Liver (tissue), 9 donors: Measurements from ENCODE around the gene AGBL5. TPM values are rescaled to one million over a fixed set of nuclear protein-coding genes. Genes with fewer than 3 reads are reported as not detected.

Experiments
- DNase-seq: peaks from one replicate; pipeline ENCODE4 v3.0.0-alpha.2; 2017; ENCODE audit warnings: low spot score
- H3K27ac ChIP-seq, 2 donors: one replicate each; pipeline ENCODE4 v1.7.0; 2013; ENCODE audit warnings: inconsistent platforms in 2 of 2, low read length in 2 of 2, control low read depth in 1 of 2, low read depth in 1 of 2, mild to moderate bottlenecking in 1 of 2
- H3K27me3 ChIP-seq, 4 donors: one replicate each; pipeline versions ENCODE4 v1.6.1 to v1.7.0; 2013; ENCODE audit warnings: low read length in 3 of 4, inconsistent platforms in 1 of 4, mild to moderate bottlenecking in 1 of 4, moderate library complexity in 1 of 4; ENCODE audit not compliant: control insufficient read depth in 4 of 4, insufficient read depth in 4 of 4
- H3K36me3 ChIP-seq, 4 donors: one replicate each; pipeline versions ENCODE4 v1.6.1 to v1.7.0; 2013; ENCODE audit warnings: low read length in 3 of 4, mild to moderate bottlenecking in 3 of 4, low read depth in 1 of 4, moderate library complexity in 1 of 4; ENCODE audit not compliant: control insufficient read depth in 4 of 4, insufficient read depth in 3 of 4
- H3K4me1 ChIP-seq, 4 donors: one replicate each; pipeline versions ENCODE4 v1.6.1 to v1.7.0; 2013; ENCODE audit warnings: low read length in 3 of 4, mild to moderate bottlenecking in 3 of 4, moderate library complexity in 1 of 4; ENCODE audit not compliant: control insufficient read depth in 4 of 4, insufficient read depth in 4 of 4
- H3K4me3 ChIP-seq, 3 donors: one replicate each; pipeline versions ENCODE4 v1.6.1 to v1.7.0; 2013; ENCODE audit warnings: low read length in 3 of 3, control low read depth in 1 of 3, low read depth in 1 of 3, mild to moderate bottlenecking in 1 of 3
- H3K9ac ChIP-seq, 2 donors: one replicate each; pipeline ENCODE4 v1.7.0; 2013; ENCODE audit warnings: low read length in 2 of 2, mild to moderate bottlenecking in 2 of 2, moderate library complexity in 2 of 2, control low read depth in 1 of 2, low read depth in 1 of 2
- H3K9me3 ChIP-seq, 4 donors: one replicate each; pipeline versions ENCODE4 v1.6.1 to v1.7.0; 2013; ENCODE audit warnings: low read length in 3 of 4; ENCODE audit not compliant: control insufficient read depth in 4 of 4
- ATF3 ChIP-seq: IDR thresholded peaks from 2 replicates; pipeline ENCODE4 v1.6.1; 2016; ENCODE audit warnings: antibody characterized with exemption
- CTCF ChIP-seq: fragments of 150-350 bp; IDR thresholded peaks from 2 replicates; pipeline ENCODE4 v1.5.1; 2017; ENCODE audit warnings: improper control_type of control experiment, low read depth, low read length; ENCODE audit not compliant: missing input control
- EGR1 ChIP-seq, 2 donors: IDR thresholded peaks; 2 replicates each; pipeline ENCODE4 v1.6.1; 2016 to 2018; ENCODE audit warnings: antibody characterized with exemption in 2 of 2, low read depth in 2 of 2
- FOXA1 ChIP-seq: IDR thresholded peaks from 2 replicates; pipeline ENCODE4 v1.6.1; 2016; ENCODE audit warnings: antibody characterized with exemption
- FOXA2 ChIP-seq: IDR thresholded peaks from 2 replicates; pipeline ENCODE4 v1.6.1; 2016; ENCODE audit warnings: antibody characterized with exemption
- GABPA ChIP-seq, 2 donors: IDR thresholded peaks in 1 of 2; conservative IDR thresholded peaks in 1 of 2; 2 replicates each; pipeline ENCODE4 v1.6.1; 2016; ENCODE audit warnings: antibody characterized with exemption in 2 of 2, mild to moderate bottlenecking in 1 of 2, moderate library complexity in 1 of 2
- HNF4A ChIP-seq, 2 donors: conservative IDR thresholded peaks; 2 replicates each; pipeline ENCODE4 v1.6.1; 2016; ENCODE audit warnings: antibody characterized with exemption in 2 of 2, mild to moderate bottlenecking in 2 of 2
- HNF4G ChIP-seq: IDR thresholded peaks from 2 replicates; pipeline ENCODE4 v1.6.1; 2016; ENCODE audit warnings: antibody characterized with exemption
- JUND ChIP-seq, 2 donors: IDR thresholded peaks; 2 replicates each; pipeline ENCODE4 v1.6.1; 2016; ENCODE audit warnings: antibody characterized with exemption in 2 of 2
- MAX ChIP-seq: IDR thresholded peaks from 2 replicates; pipeline ENCODE4 v1.6.1; 2016; ENCODE audit warnings: antibody characterized with exemption
- NR2F2 ChIP-seq: IDR thresholded peaks from 2 replicates; pipeline ENCODE4 v1.6.1; 2016; ENCODE audit warnings: antibody characterized with exemption
- RAD21 ChIP-seq, 2 donors: IDR thresholded peaks; 2 replicates each; pipeline ENCODE4 v1.6.1; 2016; ENCODE audit warnings: antibody characterized with exemption in 2 of 2, mild to moderate bottlenecking in 2 of 2
- RXRA ChIP-seq, 2 donors: IDR thresholded peaks; 2 replicates each; pipeline ENCODE4 v1.6.1; 2017 to 2018; ENCODE audit warnings: antibody characterized with exemption in 2 of 2, mild to moderate bottlenecking in 1 of 2
- SP1 ChIP-seq: IDR thresholded peaks from 2 replicates; pipeline ENCODE4 v1.6.1; 2018; ENCODE audit warnings: antibody characterized with exemption, mild to moderate bottlenecking
- YY1 ChIP-seq: IDR thresholded peaks from 2 replicates; pipeline ENCODE4 v1.6.1; 2016; ENCODE audit warnings: antibody characterized with exemption, mild to moderate bottlenecking
- WGBS: extraction: QIAGEN DNeasy Blood & Tissue Kit; methylation state at CpG from one replicate; pipeline ENCODE4 v1.1.7; 2013; 5-methylcytosine and 5-hydroxymethylcytosine counted together
- polyA plus RNA-seq, 2 donors: library from polyadenylated mRNA; stranded (reverse) in 1 of 2; unstranded in 1 of 2; fragments of 200-250 nt in 1 of 2; fragments of >200 nt in 1 of 2; fragmentation: Nextera tagmentation in 1 of 2; extraction: Ambion mirVana in 1 of 2; gene quantifications; one replicate each; pipeline versions ENCODE4 v1.2.1 to v1.2.3, GENCODE V29; 2013 to 2015
- total RNA-seq, 2 donors: library from RNA; depleted of rRNA; stranded (reverse); fragments of >200 nt; gene quantifications; one replicate each; pipeline ENCODE4 v1.2.3, GENCODE V29; 2014
- TF ChIP-seq, protein P1 (sequence below): IDR thresholded peaks from 2 replicates; pipeline ENCODE4 v1.6.1; 2016; ENCODE audit warnings: antibody characterized with exemption
- donor health status: healthy.
- donor health status: healthy.
- donor health status: healthy.
- donor health status: healthy.
- donor health status: healthy.

Gene AGBL5
- total and polyA plus RNA-seq, 4 donors: 3.2 to 9.0 (median 4.8) TPM

GRCh38 chr2:27001950-27002349 is 49.5 kb upstream of the AGBL5 start:
- Histone ChIP-seq H3K4me3 (no peak overlapping the region), H3K4me1 (peaks cover 0 to 5% (median 1%) of the 10 kb centered on the region in 4 donors), H3K9ac (no peak overlapping the region), H3K9me3 (no peaks in the 10 kb centered on the region), H3K27ac (no peak overlapping the region), H3K36me3 (no peaks in the 10 kb centered on the region), H3K27me3 (no peaks in the 10 kb centered on the region)
- TF ChIP-seq FOXA2 (no peak), HNF4G (no peak), RAD21 (IDR thresholded peaks at IDR 0.05) (no peak)
- DNase-seq: no peak
- 90% methylated on average over 5 of the region's 5 CpGs for WGBS

DNA sequence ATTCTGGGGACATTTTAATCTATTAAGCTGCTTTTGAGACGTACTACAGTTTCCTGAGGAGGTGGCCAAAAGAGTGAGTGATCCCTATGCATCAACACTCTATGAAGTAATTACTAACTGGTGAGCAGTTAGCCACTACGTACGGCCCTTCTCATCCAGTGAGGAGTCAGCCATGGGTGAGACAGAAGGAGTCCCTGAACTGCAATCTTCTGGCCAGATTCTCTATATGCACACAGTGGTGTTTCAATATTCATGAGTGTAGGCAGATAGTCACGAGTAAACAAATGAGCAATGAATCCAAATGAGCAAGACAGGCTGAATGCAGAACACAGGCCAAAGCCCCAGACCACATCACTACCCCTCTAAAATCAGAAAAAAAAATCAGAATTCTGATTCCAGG is 48.5 kb upstream of the AGBL5 start:
- Histone ChIP-seq H3K36me3 (no peaks in the 10 kb centered on the region), H3K9me3 (no peaks in the 10 kb centered on the region), H3K27ac (no peak overlapping the region), H3K4me1 (peaks cover 0 to 11% (median 5%) of the 10 kb centered on the region in 4 donors), H3K9ac (no peak overlapping the region), H3K4me3 (no peak overlapping the region), H3K27me3 (no peaks in the 10 kb centered on the region)
- TF ChIP-seq CTCF (no peak), YY1 (no peak), JUND (IDR thresholded peaks at IDR 0.05) (no peak), FOXA1 (no peak), NR2F2 (no peak), HNF4G (no peak), RAD21 (IDR thresholded peaks at IDR 0.05) (no peak), GABPA (IDR thresholded peaks at IDR 0.05 in 1 of 2, conservative IDR thresholded peaks at IDR 0.05 in 1 of 2) (no peak)
- TF ChIP-seq, protein P1, sequence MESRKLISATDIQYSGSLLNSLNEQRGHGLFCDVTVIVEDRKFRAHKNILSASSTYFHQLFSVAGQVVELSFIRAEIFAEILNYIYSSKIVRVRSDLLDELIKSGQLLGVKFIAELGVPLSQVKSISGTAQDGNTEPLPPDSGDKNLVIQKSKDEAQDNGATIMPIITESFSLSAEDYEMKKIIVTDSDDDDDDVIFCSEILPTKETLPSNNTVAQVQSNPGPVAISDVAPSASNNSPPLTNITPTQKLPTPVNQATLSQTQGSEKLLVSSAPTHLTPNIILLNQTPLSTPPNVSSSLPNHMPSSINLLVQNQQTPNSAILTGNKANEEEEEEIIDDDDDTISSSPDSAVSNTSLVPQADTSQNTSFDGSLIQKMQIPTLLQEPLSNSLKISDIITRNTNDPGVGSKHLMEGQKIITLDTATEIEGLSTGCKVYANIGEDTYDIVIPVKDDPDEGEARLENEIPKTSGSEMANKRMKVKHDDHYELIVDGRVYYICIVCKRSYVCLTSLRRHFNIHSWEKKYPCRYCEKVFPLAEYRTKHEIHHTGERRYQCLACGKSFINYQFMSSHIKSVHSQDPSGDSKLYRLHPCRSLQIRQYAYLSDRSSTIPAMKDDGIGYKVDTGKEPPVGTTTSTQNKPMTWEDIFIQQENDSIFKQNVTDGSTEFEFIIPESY: no peak
- WGBS: 90% methylated on average over 4 of the region's 4 CpGs
- no peak for DNase-seq

GRCh38 chr2:27003857-27004256 is 47.6 kb upstream of the AGBL5 start:
- Histone ChIP-seq H3K4me1 (peaks cover 0 to 16% (median 9%) of the 10 kb centered on the region in 4 donors), H3K27ac (no peak overlapping the region), H3K9ac (no peak overlapping the region), H3K27me3 (no peaks in the 10 kb centered on the region), H3K4me3 (no peak overlapping the region), H3K9me3 (no peaks in the 10 kb centered on the region), H3K36me3 (no peaks in the 10 kb centered on the region)
- no peak for DNase-seq
- WGBS: 93% methylated on average over 9 of the region's 9 CpGs
- TF ChIP-seq FOXA2 (no peak), MAX (no peak), CTCF (no peak), EGR1 (IDR thresholded peaks at IDR 0.05; ENCODE audit: low read depth in 2 of 2) (no peak), ATF3 (no peak), HNF4A (conservative IDR thresholded peaks at IDR 0.05) (no peak), FOXA1 (no peak), RAD21 (IDR thresholded peaks at IDR 0.05) (no peak), YY1 (no peak), GABPA (IDR thresholded peaks at IDR 0.05 in 1 of 2, conservative IDR thresholded peaks at IDR 0.05 in 1 of 2) (no peak), RXRA (IDR thresholded peaks at IDR 0.05) (no peak), HNF4G (no peak), SP1 (no peak), JUND (IDR thresholded peaks at IDR 0.05) (no peak)
- TF ChIP-seq, protein P1: no peak
